WTC11 (cell line): ENCODE data around the gene TAPBP. TPM values are rescaled to one million over a fixed set of nuclear protein-coding genes. Genes with fewer than 3 reads are reported as not detected.
"Not testable (repeated sequence)": the region's sequence is repeated elsewhere in the genome, so short reads cannot be mapped to it uniquely, and the experiment has no call there.

Experiments
- ATAC-seq: fragments of 200-7000 bp; cut with Tn5 transposase; 2 replicates; pipeline ENCODE4 v1.10.0; 2021; ENCODE audit warnings: mild to moderate bottlenecking, moderate library complexity
- CTCF ChIA-PET: fragments of 300-600 bp; sonication (Branson Sonifier 250); formaldehyde crosslinking; loops from one replicate; lab custom pipeline; 2021; ENCODE audit warnings: antibody characterized with exemption; lab: Charles Lee
- POLR2A ChIA-PET: fragments of 350-600 bp; sonication (Branson Sonifier 250); formaldehyde crosslinking; loops from one replicate; lab custom pipeline; 2021; ENCODE audit warnings: antibody characterized with exemption; lab: Charles Lee
- DNase-seq: peaks from one replicate; pipeline ENCODE4 v3.0.0; 2021; ENCODE audit warnings: low spot score
- H3K27ac Mint-ChIP-seq: 2 replicates; pipeline ENCODE4 v1.8.0; 2021; ENCODE audit warnings: mixed read lengths
- H3K27me3 Mint-ChIP-seq: 2 replicates; pipeline ENCODE4 v1.8.0; 2021; ENCODE audit warnings: low read depth, mild to moderate bottlenecking, moderate library complexity, mixed read lengths
- H3K36me3 Mint-ChIP-seq: 2 replicates; pipeline ENCODE4 v1.8.0; 2021; ENCODE audit warnings: mixed read lengths
- H3K4me1 Mint-ChIP-seq: 2 replicates; pipeline ENCODE4 v1.8.0; 2022; ENCODE audit warnings: mixed read lengths
- H3K4me3 Mint-ChIP-seq: 2 replicates; pipeline ENCODE4 v1.8.0; 2021; ENCODE audit warnings: mild to moderate bottlenecking, moderate library complexity, mixed read lengths
- H3K9me3 Mint-ChIP-seq: 2 replicates; pipeline ENCODE4 v1.8.0; 2021; ENCODE audit warnings: mixed read lengths
- CREM ChIP-seq: sonication (generic); formaldehyde crosslinking; IDR thresholded peaks from 2 replicates; pipeline ENCODE4 v1.8.1; 2022; ENCODE audit warnings: mild to moderate bottlenecking, missing genetic modification reagents, moderate library complexity
- ETV6 ChIP-seq: sonication (generic); formaldehyde crosslinking; IDR thresholded peaks from 2 replicates; pipeline ENCODE4 v1.8.1; 2022; ENCODE audit warnings: mild to moderate bottlenecking, missing genetic modification reagents
- FOXJ3 ChIP-seq: sonication (generic); formaldehyde crosslinking; IDR thresholded peaks from 2 replicates; pipeline ENCODE4 v1.9.0; 2021; ENCODE audit warnings: missing genetic modification reagents, mild to moderate bottlenecking, borderline replicate concordance
- FOXK1 ChIP-seq: sonication (generic); formaldehyde crosslinking; IDR thresholded peaks from 2 replicates; pipeline ENCODE4 v1.8.0; 2022; ENCODE audit warnings: mild to moderate bottlenecking, moderate library complexity, missing genetic modification reagents
- HMGA2 ChIP-seq: fragments of 250-450 bp; sonication (Bioruptor Pico); IDR thresholded peaks from 2 replicates; pipeline ENCODE4 v1.4.0; 2021; ENCODE audit warnings: mild to moderate bottlenecking, moderate library complexity
- IRF2 ChIP-seq: sonication (generic); formaldehyde crosslinking; IDR thresholded peaks from 2 replicates; pipeline ENCODE4 v1.8.0; 2022; ENCODE audit warnings: low read depth, missing genetic modification reagents, borderline replicate concordance
- NFYB ChIP-seq: sonication (generic); formaldehyde crosslinking; conservative IDR thresholded peaks from 2 replicates; pipeline ENCODE4 v1.8.0; 2022; ENCODE audit warnings: low read depth, missing genetic modification reagents
- NR2C2 ChIP-seq: sonication (generic); formaldehyde crosslinking; IDR thresholded peaks from 2 replicates; pipeline ENCODE4 v1.8.0; 2022; ENCODE audit warnings: mild to moderate bottlenecking, missing genetic modification reagents
- SMAD4 ChIP-seq: sonication (generic); formaldehyde crosslinking; IDR thresholded peaks from 2 replicates; pipeline ENCODE4 v1.8.0; 2022; ENCODE audit warnings: mild to moderate bottlenecking, missing genetic modification reagents
- SP1 ChIP-seq: sonication (generic); formaldehyde crosslinking; conservative IDR thresholded peaks from 2 replicates; pipeline ENCODE4 v1.8.1; 2022; ENCODE audit warnings: missing genetic modification reagents
- TEAD1 ChIP-seq: sonication (generic); formaldehyde crosslinking; IDR thresholded peaks from 2 replicates; pipeline ENCODE4 v1.8.0; 2022; ENCODE audit warnings: mild to moderate bottlenecking, missing genetic modification reagents
- ZNF121 ChIP-seq: sonication (generic); formaldehyde crosslinking; IDR thresholded peaks from 2 replicates; pipeline ENCODE4 v1.8.0; 2023; ENCODE audit warnings: missing genetic modification reagents
- ZNF317 ChIP-seq: sonication (generic); formaldehyde crosslinking; IDR thresholded peaks from 2 replicates; pipeline ENCODE4 v1.8.1; 2023; ENCODE audit warnings: low read depth, mild to moderate bottlenecking, moderate library complexity, missing genetic modification reagents, borderline replicate concordance
- ZNF671 ChIP-seq: fragments of 250-450 bp; sonication (Bioruptor Pico); IDR thresholded peaks from 2 replicates; pipeline ENCODE4 v1.8.0; 2021; ENCODE audit warnings: mild to moderate bottlenecking
- total RNA-seq: library from RNA; stranded (reverse); gene quantifications from 3 replicates; pipeline ENCODE4 v1.2.3, GENCODE V29; 2021
- TF ChIP-seq, protein P1 (sequence below): fragments of 250-450 bp; sonication (Bioruptor Pico); IDR thresholded peaks from 2 replicates; pipeline ENCODE4 v1.9.0; 2021; ENCODE audit warnings: mild to moderate bottlenecking, borderline replicate concordance
- TF ChIP-seq, protein P2 (sequence below): sonication (generic); formaldehyde crosslinking; IDR thresholded peaks from 2 replicates; pipeline ENCODE4 v1.8.1; 2023; ENCODE audit warnings: mild to moderate bottlenecking, missing genetic modification reagents
- TF ChIP-seq, protein P3 (sequence below): fragments of 250-450 bp; sonication (Bioruptor Pico); IDR thresholded peaks from 2 replicates; pipeline ENCODE4 v1.9.0; 2021; ENCODE audit warnings: moderate library complexity, mild to moderate bottlenecking, inconsistent platforms, borderline replicate concordance
- TF ChIP-seq, protein P4 (sequence below): fragments of 200-600 bp; IDR thresholded peaks from 2 replicates; pipeline ENCODE4 v1.8.0; 2022; ENCODE audit warnings: antibody characterized with exemption

Gene TAPBP
- total RNA-seq, 1 experiment from 2014 or later, result 43.5 TPM

DNA sequence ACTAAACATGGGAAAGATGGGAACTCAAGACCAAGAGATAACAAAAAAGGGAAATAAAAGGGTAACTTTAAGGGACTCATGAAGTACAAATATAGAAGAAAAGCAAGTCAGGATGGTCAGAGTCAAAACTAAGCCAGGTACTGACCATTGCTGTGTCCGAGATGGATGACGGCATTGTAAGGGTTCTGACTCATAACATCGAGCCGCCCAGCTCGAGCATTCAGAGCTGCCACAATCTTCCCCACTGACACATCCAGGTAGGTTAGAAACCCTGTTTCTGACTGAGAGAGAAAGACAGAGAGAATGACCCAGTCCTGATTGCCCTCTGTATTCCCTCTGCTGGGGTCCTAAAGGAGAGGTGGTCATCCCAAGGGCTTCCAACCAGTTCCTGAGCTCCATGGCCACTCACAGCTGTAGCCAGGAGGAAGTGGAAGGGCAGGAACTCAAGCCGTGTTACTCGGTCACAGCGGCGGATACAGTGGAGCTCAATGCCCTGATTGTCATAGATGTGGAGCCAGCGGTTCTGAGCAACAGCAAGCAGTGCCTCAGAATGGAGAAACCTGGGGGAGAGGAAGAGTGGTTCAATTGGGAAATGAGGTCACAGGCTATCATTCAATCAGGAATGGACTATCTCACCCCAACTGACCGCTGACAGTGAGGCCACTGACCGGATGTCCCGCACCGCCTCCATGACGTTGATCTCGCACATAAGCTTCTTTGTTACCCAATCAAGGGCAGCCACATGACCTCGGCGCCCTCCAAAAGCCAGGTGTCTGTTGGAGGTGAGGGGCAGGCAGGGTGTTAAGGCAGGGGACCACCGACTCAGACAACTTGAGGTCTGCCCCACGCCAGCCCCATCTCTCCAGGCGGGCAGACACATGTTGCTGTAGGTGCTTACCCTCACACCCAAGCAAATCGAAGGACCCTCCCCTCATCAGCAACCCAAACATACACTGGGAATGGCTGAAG is 26.6 kb downstream of the TAPBP start (continued):
- TF ChIP-seq, protein P1, sequence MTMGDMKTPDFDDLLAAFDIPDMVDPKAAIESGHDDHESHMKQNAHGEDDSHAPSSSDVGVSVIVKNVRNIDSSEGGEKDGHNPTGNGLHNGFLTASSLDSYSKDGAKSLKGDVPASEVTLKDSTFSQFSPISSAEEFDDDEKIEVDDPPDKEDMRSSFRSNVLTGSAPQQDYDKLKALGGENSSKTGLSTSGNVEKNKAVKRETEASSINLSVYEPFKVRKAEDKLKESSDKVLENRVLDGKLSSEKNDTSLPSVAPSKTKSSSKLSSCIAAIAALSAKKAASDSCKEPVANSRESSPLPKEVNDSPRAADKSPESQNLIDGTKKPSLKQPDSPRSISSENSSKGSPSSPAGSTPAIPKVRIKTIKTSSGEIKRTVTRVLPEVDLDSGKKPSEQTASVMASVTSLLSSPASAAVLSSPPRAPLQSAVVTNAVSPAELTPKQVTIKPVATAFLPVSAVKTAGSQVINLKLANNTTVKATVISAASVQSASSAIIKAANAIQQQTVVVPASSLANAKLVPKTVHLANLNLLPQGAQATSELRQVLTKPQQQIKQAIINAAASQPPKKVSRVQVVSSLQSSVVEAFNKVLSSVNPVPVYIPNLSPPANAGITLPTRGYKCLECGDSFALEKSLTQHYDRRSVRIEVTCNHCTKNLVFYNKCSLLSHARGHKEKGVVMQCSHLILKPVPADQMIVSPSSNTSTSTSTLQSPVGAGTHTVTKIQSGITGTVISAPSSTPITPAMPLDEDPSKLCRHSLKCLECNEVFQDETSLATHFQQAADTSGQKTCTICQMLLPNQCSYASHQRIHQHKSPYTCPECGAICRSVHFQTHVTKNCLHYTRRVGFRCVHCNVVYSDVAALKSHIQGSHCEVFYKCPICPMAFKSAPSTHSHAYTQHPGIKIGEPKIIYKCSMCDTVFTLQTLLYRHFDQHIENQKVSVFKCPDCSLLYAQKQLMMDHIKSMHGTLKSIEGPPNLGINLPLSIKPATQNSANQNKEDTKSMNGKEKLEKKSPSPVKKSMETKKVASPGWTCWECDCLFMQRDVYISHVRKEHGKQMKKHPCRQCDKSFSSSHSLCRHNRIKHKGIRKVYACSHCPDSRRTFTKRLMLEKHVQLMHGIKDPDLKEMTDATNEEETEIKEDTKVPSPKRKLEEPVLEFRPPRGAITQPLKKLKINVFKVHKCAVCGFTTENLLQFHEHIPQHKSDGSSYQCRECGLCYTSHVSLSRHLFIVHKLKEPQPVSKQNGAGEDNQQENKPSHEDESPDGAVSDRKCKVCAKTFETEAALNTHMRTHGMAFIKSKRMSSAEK (CRISPR knock-in tag), result no peak
- no peak for TF ChIP-seq SMAD4 (CRISPR knock-in tag)

DNA sequence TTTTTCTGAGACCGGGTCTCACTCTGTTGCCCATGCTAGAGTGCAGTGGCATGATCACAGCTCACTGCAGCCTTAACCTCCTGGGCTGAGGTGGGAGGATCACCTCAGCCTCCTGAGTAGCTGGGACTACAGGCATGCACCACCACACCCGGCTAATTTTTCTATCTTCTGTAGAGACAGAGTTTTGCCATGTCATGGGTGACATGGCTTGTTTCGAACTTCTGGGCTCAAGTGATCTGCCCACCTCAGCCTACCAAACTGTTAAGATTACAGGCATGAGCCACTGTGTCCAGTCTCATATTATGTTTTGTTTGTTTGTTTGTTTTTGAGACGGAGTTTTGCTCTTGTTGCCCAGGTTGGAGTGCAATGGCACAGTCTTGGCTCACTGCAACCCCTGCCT is 28.7 kb downstream of the TAPBP start:
- H3K9me3 Mint-ChIP-seq, H3K27me3 Mint-ChIP-seq, POLR2A ChIA-PET, ATAC-seq, H3K27ac Mint-ChIP-seq, DNase-seq, H3K4me3 Mint-ChIP-seq, CTCF ChIA-PET: not testable (repeated sequence)
- Mint-ChIP-seq H3K4me1 (peaks cover 20% of the 10 kb centered on the region), H3K36me3 (peaks cover 27% of the 10 kb centered on the region)

DNA sequence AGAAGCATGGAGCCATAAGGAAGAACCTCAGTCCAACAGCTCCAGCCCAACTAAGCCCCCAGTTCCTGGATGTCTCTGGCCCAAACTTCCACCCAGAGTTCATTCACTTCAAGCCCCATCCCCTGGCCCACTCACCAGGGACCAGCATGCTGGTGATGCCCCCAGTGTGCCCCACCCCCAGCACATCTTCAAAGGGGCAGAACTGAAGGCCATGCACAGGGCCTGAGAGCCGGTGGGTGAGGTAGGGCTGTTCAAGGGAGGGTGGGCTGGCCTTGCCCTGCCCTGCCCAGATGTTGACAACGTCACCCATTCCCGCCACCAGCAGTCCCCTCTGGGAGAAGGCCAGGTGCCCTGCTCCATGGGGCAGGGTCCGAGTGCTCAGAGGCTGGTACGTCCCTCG is 33.3 kb downstream of the TAPBP start:
- H3K4me1 Mint-ChIP-seq, result peaks cover 21% of the 10 kb centered on the region
- no peaks in the 10 kb centered on the region for H3K9me3 Mint-ChIP-seq
- ChIA-PET POLR2A (no interaction called here), CTCF (no interaction called here)
- H3K4me3 Mint-ChIP-seq, result no peak overlapping the region
- no peak for ATAC-seq
- H3K27ac Mint-ChIP-seq, result peak overlapping the region; percentile 68; the same call in 1 of the 2 replicates
- H3K27me3 Mint-ChIP-seq, result no peaks in the 10 kb centered on the region
- no peak for DNase-seq
- H3K36me3 Mint-ChIP-seq, result peaks cover 22% of the 10 kb centered on the region
- no peak for TF ChIP-seq NFYB (CRISPR knock-in tag)
- TF ChIP-seq ZNF121 (CRISPR knock-in tag), result no peak
- TF ChIP-seq CREM (CRISPR knock-in tag), result no peak
- no peak for TF ChIP-seq HMGA2 (CRISPR knock-in tag)
- TF ChIP-seq, protein P2, sequence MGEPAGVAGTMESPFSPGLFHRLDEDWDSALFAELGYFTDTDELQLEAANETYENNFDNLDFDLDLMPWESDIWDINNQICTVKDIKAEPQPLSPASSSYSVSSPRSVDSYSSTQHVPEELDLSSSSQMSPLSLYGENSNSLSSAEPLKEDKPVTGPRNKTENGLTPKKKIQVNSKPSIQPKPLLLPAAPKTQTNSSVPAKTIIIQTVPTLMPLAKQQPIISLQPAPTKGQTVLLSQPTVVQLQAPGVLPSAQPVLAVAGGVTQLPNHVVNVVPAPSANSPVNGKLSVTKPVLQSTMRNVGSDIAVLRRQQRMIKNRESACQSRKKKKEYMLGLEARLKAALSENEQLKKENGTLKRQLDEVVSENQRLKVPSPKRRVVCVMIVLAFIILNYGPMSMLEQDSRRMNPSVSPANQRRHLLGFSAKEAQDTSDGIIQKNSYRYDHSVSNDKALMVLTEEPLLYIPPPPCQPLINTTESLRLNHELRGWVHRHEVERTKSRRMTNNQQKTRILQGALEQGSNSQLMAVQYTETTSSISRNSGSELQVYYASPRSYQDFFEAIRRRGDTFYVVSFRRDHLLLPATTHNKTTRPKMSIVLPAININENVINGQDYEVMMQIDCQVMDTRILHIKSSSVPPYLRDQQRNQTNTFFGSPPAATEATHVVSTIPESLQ (CRISPR knock-in tag), result no peak
- TF ChIP-seq, protein P3, sequence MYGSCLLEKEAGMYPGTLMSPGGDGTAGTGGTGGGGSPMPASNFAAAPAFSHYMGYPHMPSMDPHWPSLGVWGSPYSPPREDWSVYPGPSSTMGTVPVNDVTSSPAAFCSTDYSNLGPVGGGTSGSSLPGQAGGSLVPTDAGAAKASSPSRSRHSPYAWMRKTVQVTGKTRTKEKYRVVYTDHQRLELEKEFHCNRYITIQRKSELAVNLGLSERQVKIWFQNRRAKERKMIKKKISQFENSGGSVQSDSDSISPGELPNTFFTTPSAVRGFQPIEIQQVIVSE (CRISPR knock-in tag), result no peak
- no peak for TF ChIP-seq ZNF671 (CRISPR knock-in tag)
- TF ChIP-seq TEAD1, result no peak
- TF ChIP-seq, protein P4, sequence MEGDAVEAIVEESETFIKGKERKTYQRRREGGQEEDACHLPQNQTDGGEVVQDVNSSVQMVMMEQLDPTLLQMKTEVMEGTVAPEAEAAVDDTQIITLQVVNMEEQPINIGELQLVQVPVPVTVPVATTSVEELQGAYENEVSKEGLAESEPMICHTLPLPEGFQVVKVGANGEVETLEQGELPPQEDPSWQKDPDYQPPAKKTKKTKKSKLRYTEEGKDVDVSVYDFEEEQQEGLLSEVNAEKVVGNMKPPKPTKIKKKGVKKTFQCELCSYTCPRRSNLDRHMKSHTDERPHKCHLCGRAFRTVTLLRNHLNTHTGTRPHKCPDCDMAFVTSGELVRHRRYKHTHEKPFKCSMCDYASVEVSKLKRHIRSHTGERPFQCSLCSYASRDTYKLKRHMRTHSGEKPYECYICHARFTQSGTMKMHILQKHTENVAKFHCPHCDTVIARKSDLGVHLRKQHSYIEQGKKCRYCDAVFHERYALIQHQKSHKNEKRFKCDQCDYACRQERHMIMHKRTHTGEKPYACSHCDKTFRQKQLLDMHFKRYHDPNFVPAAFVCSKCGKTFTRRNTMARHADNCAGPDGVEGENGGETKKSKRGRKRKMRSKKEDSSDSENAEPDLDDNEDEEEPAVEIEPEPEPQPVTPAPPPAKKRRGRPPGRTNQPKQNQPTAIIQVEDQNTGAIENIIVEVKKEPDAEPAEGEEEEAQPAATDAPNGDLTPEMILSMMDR, result no peak
- TF ChIP-seq ETV6, result no peak
- no peak for TF ChIP-seq ZNF317 (CRISPR knock-in tag)
- no peak for TF ChIP-seq SP1
- TF ChIP-seq FOXK1 (CRISPR knock-in tag), result no peak
- no peak for TF ChIP-seq IRF2 (CRISPR knock-in tag)
- TF ChIP-seq FOXJ3 (CRISPR knock-in tag), result no peak
- TF ChIP-seq NR2C2 (CRISPR knock-in tag), result no peak
